D721Med (cell line): ENCODE measurements around the gene ZNF408.

ENCODE experiments used
- DNase-seq: peaks from one replicate; pipeline ENCODE4 v3.0.0; 2011; ENCODE audit warnings: low spot score; ENCODE audit not compliant: insufficient read length
- FAIRE-seq: peaks from 2 replicates; lab custom pipeline; 2011; peaks lifted over from hg19 to GRCh38; lab: Jason Lieb, UNC
- CTCF ChIP-seq: IDR thresholded peaks from 2 replicates; pipeline ENCODE4 v1.5.1; 2012; ENCODE audit warnings: mild to moderate bottlenecking, control low read depth; ENCODE audit not compliant: insufficient read depth; ENCODE audit errors: missing control alignments

Gene ZNF408

GRCh38 chr11:46728659-46729040, 27.8 kb downstream of the ZNF408 start:
- TF ChIP-seq CTCF = no peak
- no peak for FAIRE-seq
- no peak for DNase-seq

- DNase-seq (no peak), FAIRE-seq (no peak)
- no peak for TF ChIP-seq CTCF
These were observed 28.5 kb downstream of the ZNF408 start for GRCh38 chr11:46729110-46730027.

- no peak for FAIRE-seq
- DNase-seq = no peak
- no peak for TF ChIP-seq CTCF
These were observed 30.7 kb downstream of the ZNF408 start for GRCh38 chr11:46731545-46731944.

- no peak for TF ChIP-seq CTCF
- DNase-seq = no peak
- FAIRE-seq = no peak
These were observed 32.4 kb downstream of the ZNF408 start for GRCh38 chr11:46733234-46733633.

GRCh38 chr11:46736146-46736545, 35.3 kb downstream of the ZNF408 start:
- no peak for TF ChIP-seq CTCF
- FAIRE-seq = no peak

GRCh38 chr11:46736615-46737014, 35.8 kb downstream of the ZNF408 start:
- TF ChIP-seq CTCF = no peak
- DNase-seq = no peak
- FAIRE-seq = no peak

More at GRCh38 chr11:46736146-46736545, 35.3 kb downstream of the ZNF408 start:
- no peak for DNase-seq

GRCh38 chr11:46737699-46738098, 36.9 kb downstream of the ZNF408 start:
- TF ChIP-seq CTCF = no peak
- FAIRE-seq = no peak
- DNase-seq = no peak
